K562 (cell line): ENCODE data around the gene UNKL. TPM values are rescaled to one million over a fixed set of nuclear protein-coding genes. Genes with fewer than 3 reads are reported as not detected.

Experiments
- ATAC-seq: fragments of 200-7000 bp; cut with Tn5 transposase; 3 replicates; pipeline ENCODE4 v1.9.1; 2020; ENCODE audit warnings: moderate library complexity
- BruUV-seq: library from RNA; stranded (reverse); fragments of 400-500 nt; replicated peaks from 2 replicates; lab custom pipeline; 2021; lab: Mats Ljungman, UMichigan
- CTCF ChIA-PET: fragments of 300-600 bp; formaldehyde crosslinking; extraction: SDS; loops from one replicate; lab custom pipeline; 2021; ENCODE audit warnings: low intra/inter-chr PET ratio; lab: Yijun Ruan, JAX
- POLR2A ChIA-PET: fragments of 300-600, 350-650 bp; sonication (Branson Sonifier 250); formaldehyde crosslinking; extraction: SDS; loops from one replicate; lab custom pipeline; 2021; ENCODE audit warnings: antibody characterized with exemption, inconsistent platforms; lab: Yijun Ruan, JAX
- DNase-seq, 4 experiments: peaks; one replicate each; pipeline versions ENCODE4 v3.0.0 to v3.0.0-alpha.2; 2011 to 2018; ENCODE audit warnings: low spot score in 3 of 4, mixed read lengths in 3 of 4; ENCODE audit errors: extremely low read depth in 1 of 4
- FAIRE-seq: peaks from 2 replicates; lab custom pipeline; 2011; peaks lifted over from hg19 to GRCh38; lab: Jason Lieb, UNC
- H2AFZ ChIP-seq: 2 replicates; pipeline ENCODE4 v1.6.0; 2011; ENCODE audit warnings: low read depth, low read length, control low read depth, inconsistent platforms
- H3K27ac ChIP-seq: fragments of 200-600 bp; 3 replicates; pipeline ENCODE4 v1.8.0; 2011; ENCODE audit warnings: low read depth, mild to moderate bottlenecking, control low read depth, inconsistent platforms, low read length, moderate library complexity, mixed read lengths; ENCODE audit errors: extremely low read depth
- H3K27me3 ChIP-seq, 2 experiments: fragments of 300-600 bp in 1 of 2; 2 replicates in 1 of 2; 3 replicates in 1 of 2; pipeline versions ENCODE4 v1.6.0 to v1.8.0; 2011; ENCODE audit warnings: inconsistent platforms in 2 of 2, low read length in 2 of 2, mild to moderate bottlenecking in 1 of 2, mixed read lengths in 1 of 2, moderate library complexity in 1 of 2; ENCODE audit not compliant: control insufficient read depth in 2 of 2, insufficient read depth in 2 of 2
- H3K36me3 ChIP-seq: fragments of 300-600 bp; 3 replicates; pipeline ENCODE4 v1.8.0; 2011; ENCODE audit warnings: mild to moderate bottlenecking, low read length, inconsistent platforms; ENCODE audit not compliant: control insufficient read depth, insufficient read depth
- H3K4me1 ChIP-seq, 2 experiments: fragments of 200-600 bp in 1 of 2; replicated peaks in 1 of 2; 2 replicates in 1 of 2; 3 replicates in 1 of 2; pipeline versions ENCODE4 v1.5.1 to v1.8.0; 2011; ENCODE audit warnings: inconsistent platforms in 2 of 2, low read length in 2 of 2, mild to moderate bottlenecking in 1 of 2, mixed read lengths in 1 of 2, moderate library complexity in 1 of 2; ENCODE audit not compliant: control insufficient read depth in 2 of 2, insufficient read depth in 2 of 2
- H3K4me2 ChIP-seq: 2 replicates; pipeline ENCODE4 v1.6.1; 2011; ENCODE audit warnings: low read length, control low read depth, inconsistent platforms, mixed read lengths; ENCODE audit not compliant: insufficient read depth
- H3K4me3 ChIP-seq: fragments of 200-600 bp; sonication (generic), shearing (Covaris generic); 2 replicates; pipeline ENCODE4 v1.5.1; 2016; ENCODE audit warnings: control low read depth, inconsistent platforms
- H3K79me2 ChIP-seq: fragments of 200-600 bp; 3 replicates; pipeline ENCODE4 v1.8.0; 2011; ENCODE audit warnings: low read length, inconsistent platforms; ENCODE audit not compliant: control insufficient read depth, insufficient read depth
- H3K9ac ChIP-seq, 2 experiments: 2 replicates each; pipeline versions ENCODE4 v1.6.0 to v1.6.1; 2011; ENCODE audit warnings: low read depth in 2 of 2, low read length in 2 of 2, control low read depth in 1 of 2, inconsistent platforms in 1 of 2, mild to moderate bottlenecking in 1 of 2, mixed read lengths in 1 of 2; ENCODE audit not compliant: insufficient read depth in 1 of 2
- H3K9me1 ChIP-seq: one replicate; pipeline ENCODE4 v1.6.0; 2011; ENCODE audit warnings: inconsistent platforms, mild to moderate bottlenecking, low read length, moderate library complexity; ENCODE audit not compliant: control insufficient read depth, insufficient read depth
- H3K9me3 ChIP-seq: replicated peaks from 2 replicates; pipeline ENCODE4 v1.5.1; 2011; ENCODE audit warnings: low read depth, low read length, inconsistent platforms; ENCODE audit not compliant: control insufficient read depth, insufficient read depth
- H4K20me1 ChIP-seq: replicated peaks from 2 replicates; pipeline ENCODE4 v1.6.1; 2011; ENCODE audit warnings: low read length, inconsistent platforms, mixed read lengths; ENCODE audit not compliant: control insufficient read depth, insufficient read depth
- FOXA3 ChIP-seq, 2 experiments: fragments of 450-650 bp in 1 of 2; sonication (generic) in 1 of 2; formaldehyde crosslinking; IDR thresholded peaks in 1 of 2; conservative IDR thresholded peaks in 1 of 2; 2 replicates each; pipeline versions ENCODE4 v1.4.0 to v1.8.0; 2020 to 2022; ENCODE audit warnings: mild to moderate bottlenecking in 2 of 2, missing genetic modification reagents in 1 of 2
- PCBP1 ChIP-seq: fragments of 200-400 bp; formaldehyde crosslinking; IDR thresholded peaks from 2 replicates; pipeline ENCODE4 v1.6.1; 2018; ENCODE audit warnings: mild to moderate bottlenecking, low read depth, low read length; ENCODE audit not compliant: poor library complexity, severe bottlenecking
- WGBS: fragments of 100-300 bp; shearing (Covaris generic); methylation state at CpG from one replicate; pipeline ENCODE4 v1.1.6; 2016; ENCODE audit warnings: low coverage, mixed read lengths; ENCODE audit not compliant: insufficient coverage; ENCODE audit errors: missing lambda C conversion rate; 5-methylcytosine and 5-hydroxymethylcytosine counted together
- in situ Hi-C: fragments of 300-500 bp; cut with MboI; formaldehyde crosslinking; loops from 4 replicates; pipeline ENCODE4 v1.15.0; 2018; ENCODE audit warnings: inconsistent platforms, mixed read lengths
- intact Hi-C: fragments of 100-400 bp; cut with micrococcal nuclease; formaldehyde crosslinking; loops from 2 replicates; pipeline ENCODE4 v1.14.2; 2022
- polyA plus RNA-seq, 8 experiments: library from polyadenylated mRNA; depleted of rRNA in 4 of 8; stranded (reverse) in 5 of 8; unstranded in 3 of 8; fragments of >200 nt; fragmentation: Nextera tagmentation in 2 of 8; fragmentation: Illumina TruSeq in 1 of 8; extraction: Ambion mirVana in 2 of 8; extraction: Trizol in 1 of 8; gene quantifications; 2 replicates each; pipeline versions ENCODE4 v1.2.1 to v1.2.3, GENCODE V29; 2011 to 2014; ENCODE audit warnings: inconsistent platforms in 1 of 8, missing spikeins in 1 of 8
- total RNA-seq, 7 experiments: library from RNA; depleted of rRNA in 6 of 7; stranded (reverse); fragments of >200 nt in 6 of 7; fragmentation: Illumina TruSeq in 2 of 7; extraction: Trizol in 2 of 7; gene quantifications; 2 replicates each; pipeline versions ENCODE4 v1.2.1 to v1.2.3, GENCODE V29; 2011 to 2021; ENCODE audit warnings: low replicate concordance in 1 of 7

The UNKL gene
- total and polyA plus RNA-seq, 9 of the 15 experiments (the other 6 are each of a cell fraction or from before 2014, with no cell fraction given) = 0.37 to 30.2 (median 5.1) TPM

GRCh38 chr16:1431497-1432270, 17.2 kb upstream of the UNKL start:
- no peak overlapping the region for H3K4me3 ChIP-seq
- H3K36me3 ChIP-seq = no peaks in the 10 kb centered on the region
- H3K27me3 ChIP-seq = peaks cover 0 to 15% of the 10 kb centered on the region in 2 experiments; a peak in 2 of 5 replicates
- no peak overlapping the region for H3K4me2 ChIP-seq
- no TSS peak for BruUV-seq
- intact Hi-C loops = no loop called here
- no peak overlapping the region for H3K27ac ChIP-seq
- in situ Hi-C loops = no loop called here
- H3K4me1 ChIP-seq = peaks cover 0 to 94% of the 10 kb centered on the region in 2 experiments; a peak in 2 of 5 replicates
- TF ChIP-seq PCBP1 (peak; percentile 16), FOXA3 (CRISPR knock-in tag; conservative IDR thresholded peaks at IDR 0.05 in 1 of 2, IDR thresholded peaks at IDR 0.05 in 1 of 2) (no peak)
- no peak for ATAC-seq
- H3K79me2 ChIP-seq = no peaks in the 10 kb centered on the region
- no peak for FAIRE-seq
- H3K9ac ChIP-seq = peak overlapping the region in 1 of 2 experiments; percentile 61; a peak in 2 of 4 replicates
- 30% methylated on average over 11 of the region's 20 CpGs for WGBS
- ChIA-PET CTCF (no interaction called here), POLR2A (interaction anchor here (1.4 kb wide), 1 partner anchor 11 kb away, joined by 6 read pairs; the partner anchor contains the start of gene UQCC4)
- no peak overlapping the region for H2AFZ ChIP-seq
- no peak for DNase-seq
- H4K20me1 ChIP-seq = no peaks in the 10 kb centered on the region
- no peaks in the 10 kb centered on the region for H3K9me1 ChIP-seq
- no peaks in the 10 kb centered on the region for H3K9me3 ChIP-seq
